Astrocyte (in vitro differentiated cells and primary cell): ENCODE results near the gene GRAMD1B. TPM values are rescaled to one million over a fixed set of nuclear protein-coding genes. Genes with fewer than 3 reads are reported as not detected.

Source experiments
- DNase-seq: peaks from one replicate; pipeline ENCODE4 v3.0.0-alpha.2; 2010; ENCODE audit warnings: low read depth
- FAIRE-seq: peaks from 2 replicates; lab custom pipeline; 2011; peaks lifted over from hg19 to GRCh38; lab: Jason Lieb, UNC
- H2AFZ ChIP-seq: 2 replicates; pipeline ENCODE4 v1.6.0; 2012; ENCODE audit warnings: low read depth, low read length, inconsistent platforms
- H3K27ac ChIP-seq: 2 replicates; pipeline ENCODE4 v1.5.1; 2011; ENCODE audit warnings: low read depth, low read length, inconsistent platforms
- H3K27me3 ChIP-seq: 2 replicates; pipeline ENCODE4 v1.6.0; 2011; ENCODE audit warnings: low read length, inconsistent platforms; ENCODE audit not compliant: insufficient read depth
- H3K36me3 ChIP-seq: 2 replicates; pipeline ENCODE4 v1.5.1; 2011; ENCODE audit warnings: low read length, inconsistent platforms; ENCODE audit not compliant: insufficient read depth
- H3K4me1 ChIP-seq: 2 replicates; pipeline ENCODE4 v1.5.1; 2011; ENCODE audit warnings: low read length, inconsistent platforms; ENCODE audit not compliant: insufficient read depth
- H3K4me2 ChIP-seq: 2 replicates; pipeline ENCODE4 v1.6.0; 2012; ENCODE audit warnings: low read length, inconsistent platforms
- H3K4me3 ChIP-seq: 2 replicates; pipeline ENCODE4 v1.5.1; 2011; ENCODE audit warnings: low read depth, mild to moderate bottlenecking, low read length, inconsistent platforms; ENCODE audit not compliant: insufficient read depth
- H3K79me2 ChIP-seq: 2 replicates; pipeline ENCODE4 v1.6.0; 2012; ENCODE audit warnings: mild to moderate bottlenecking, low read length, inconsistent platforms; ENCODE audit not compliant: insufficient read depth
- H3K9ac ChIP-seq: 2 replicates; pipeline ENCODE4 v1.6.0; 2012; ENCODE audit warnings: mild to moderate bottlenecking, low read length, inconsistent platforms
- H3K9me3 ChIP-seq: 2 replicates; pipeline ENCODE4 v1.5.1; 2012; ENCODE audit warnings: low read depth, mild to moderate bottlenecking, low read length, inconsistent platforms; ENCODE audit not compliant: insufficient read depth
- H4K20me1 ChIP-seq: 2 replicates; pipeline ENCODE4 v1.6.0; 2012; ENCODE audit warnings: low read length, inconsistent platforms; ENCODE audit not compliant: insufficient read depth
- H3K27ac Mint-ChIP-seq: one replicate; pipeline ENCODE4 v1.8.0; 2021; ENCODE audit warnings: mild to moderate bottlenecking, mixed read lengths; ENCODE audit not compliant: unreplicated experiment
- H3K27me3 Mint-ChIP-seq: one replicate; pipeline ENCODE4 v1.8.0; 2021; ENCODE audit warnings: low read depth, mixed read lengths; ENCODE audit not compliant: unreplicated experiment
- H3K36me3 Mint-ChIP-seq: one replicate; pipeline ENCODE4 v1.8.0; 2021; ENCODE audit warnings: low read depth, mixed read lengths; ENCODE audit not compliant: unreplicated experiment
- H3K4me1 Mint-ChIP-seq: one replicate; pipeline ENCODE4 v1.8.0; 2021; ENCODE audit warnings: low read depth, mixed read lengths; ENCODE audit not compliant: unreplicated experiment
- H3K4me3 Mint-ChIP-seq: one replicate; pipeline ENCODE4 v1.8.0; 2021; ENCODE audit warnings: mild to moderate bottlenecking, moderate library complexity, mixed read lengths; ENCODE audit not compliant: unreplicated experiment
- H3K9me3 Mint-ChIP-seq: one replicate; pipeline ENCODE4 v1.8.0; 2021; ENCODE audit warnings: mild to moderate bottlenecking, mixed read lengths; ENCODE audit not compliant: unreplicated experiment
- CTCF ChIP-seq: IDR thresholded peaks from 2 replicates; pipeline ENCODE4 v1.5.1; 2011; ENCODE audit warnings: low read depth, mild to moderate bottlenecking, inconsistent platforms, low read length, moderate library complexity; ENCODE audit not compliant: insufficient read depth
- EZH2 ChIP-seq: IDR thresholded peaks from 2 replicates; pipeline ENCODE4 v1.6.1; 2012; ENCODE audit warnings: mild to moderate bottlenecking, low read length, inconsistent platforms; ENCODE audit not compliant: insufficient read depth
- total RNA-seq: library from RNA; stranded (reverse); gene quantifications from 2 replicates; pipeline ENCODE4 v1.2.1, GENCODE V29; 2021

The GRAMD1B gene
- total RNA-seq, 1 donor from 2014 or later: 6.5 TPM

GRCh38 chr11:123505546-123506299 lies 75.7 kb downstream of the GRAMD1B start:
- H3K9ac ChIP-seq: no peak overlapping the region
- Mint-ChIP-seq H3K27ac (peak overlapping the region; percentile 36), H3K27me3 (no peaks in the 10 kb centered on the region), H3K9me3 (no peaks in the 10 kb centered on the region), H3K36me3 (no peaks in the 10 kb centered on the region), H3K4me3 (peak overlapping the region; percentile 43), H3K4me1 (peaks cover 8% of the 10 kb centered on the region)
- H3K4me3 ChIP-seq: no peak overlapping the region
- no peaks in the 10 kb centered on the region for H4K20me1 ChIP-seq
- no peak for FAIRE-seq
- H3K27me3 ChIP-seq: no peaks in the 10 kb centered on the region
- no peak overlapping the region for H2AFZ ChIP-seq
- H3K4me2 ChIP-seq: no peak overlapping the region
- H3K4me1 ChIP-seq: peaks cover 9% of the 10 kb centered on the region
- H3K9me3 ChIP-seq: no peaks in the 10 kb centered on the region
- H3K36me3 ChIP-seq: no peaks in the 10 kb centered on the region
- no peak overlapping the region for H3K27ac ChIP-seq
- H3K79me2 ChIP-seq: no peaks in the 10 kb centered on the region
- TF ChIP-seq CTCF (no peak), EZH2 (no peak)
- DNase-seq: no peak

- Histone ChIP-seq H3K4me3 (no peak overlapping the region), H4K20me1 (peaks cover 4% of the 10 kb centered on the region), H3K79me2 (no peaks in the 10 kb centered on the region), H3K4me1 (peaks cover 9% of the 10 kb centered on the region), H3K9me3 (no peaks in the 10 kb centered on the region), H3K27ac (no peak overlapping the region), H3K9ac (no peak overlapping the region), H3K27me3 (no peaks in the 10 kb centered on the region), H2AFZ (no peak overlapping the region), H3K4me2 (no peak overlapping the region), H3K36me3 (no peaks in the 10 kb centered on the region)
- TF ChIP-seq CTCF: no peak
- no peak for FAIRE-seq
- Mint-ChIP-seq H3K9me3 (no peaks in the 10 kb centered on the region), H3K36me3 (no peaks in the 10 kb centered on the region), H3K27ac (no peak overlapping the region), H3K4me3 (no peak overlapping the region), H3K27me3 (no peaks in the 10 kb centered on the region), H3K4me1 (peaks cover 15% of the 10 kb centered on the region)
- DNase-seq: peak; percentile 77
Measured at GRCh38 chr11:123507043-123507442, 77.0 kb downstream of the GRAMD1B start.
